ENCODE measurements around the gene HSBP1. TPM values are rescaled to one million over a fixed set of nuclear protein-coding genes. Genes with fewer than 3 reads are reported as not detected.

The HSBP1 gene
- total and polyA plus RNA-seq, 8 donors = 8.5 to 60.5 (median 35.2) TPM

DNA sequence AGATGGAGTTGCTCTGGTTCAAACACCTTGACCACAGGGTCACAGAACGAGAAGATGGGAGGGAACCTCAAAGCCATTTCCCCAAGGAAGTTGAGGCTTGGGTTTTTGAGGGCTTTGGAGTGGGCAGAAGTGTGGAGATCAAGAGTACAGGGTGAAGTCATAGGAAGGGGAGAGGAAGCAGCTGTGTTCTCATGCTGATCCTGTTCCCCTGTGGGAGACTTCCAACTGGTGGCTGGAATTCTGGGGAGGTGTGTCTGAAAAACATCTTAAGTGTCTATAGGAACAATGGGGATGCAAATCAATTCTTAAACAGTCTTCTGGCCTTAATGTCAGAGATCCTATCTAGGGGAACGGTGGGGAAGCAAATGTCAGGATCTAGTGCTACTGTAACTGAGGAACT lies 38.8 kb upstream of the HSBP1 start:
- WGBS, 5 donors = 33 to 59% (median 53%) methylated on average over 2 of the region's 2 CpGs
- H3K4me3 ChIP-seq = no peak overlapping the region
- H3K27ac ChIP-seq = no peak overlapping the region
- no peak for DNase-seq
- H3K36me3 ChIP-seq = no peaks in the 10 kb centered on the region
- H3K4me1 ChIP-seq = peaks cover 0 to 3% (median 0%) of the 10 kb centered on the region in 4 donors
- H3K9me3 ChIP-seq = no peaks in the 10 kb centered on the region
- TF ChIP-seq POLR2A (IDR thresholded peaks at IDR 0.05) = no peak
- TF ChIP-seq, protein P1, sequence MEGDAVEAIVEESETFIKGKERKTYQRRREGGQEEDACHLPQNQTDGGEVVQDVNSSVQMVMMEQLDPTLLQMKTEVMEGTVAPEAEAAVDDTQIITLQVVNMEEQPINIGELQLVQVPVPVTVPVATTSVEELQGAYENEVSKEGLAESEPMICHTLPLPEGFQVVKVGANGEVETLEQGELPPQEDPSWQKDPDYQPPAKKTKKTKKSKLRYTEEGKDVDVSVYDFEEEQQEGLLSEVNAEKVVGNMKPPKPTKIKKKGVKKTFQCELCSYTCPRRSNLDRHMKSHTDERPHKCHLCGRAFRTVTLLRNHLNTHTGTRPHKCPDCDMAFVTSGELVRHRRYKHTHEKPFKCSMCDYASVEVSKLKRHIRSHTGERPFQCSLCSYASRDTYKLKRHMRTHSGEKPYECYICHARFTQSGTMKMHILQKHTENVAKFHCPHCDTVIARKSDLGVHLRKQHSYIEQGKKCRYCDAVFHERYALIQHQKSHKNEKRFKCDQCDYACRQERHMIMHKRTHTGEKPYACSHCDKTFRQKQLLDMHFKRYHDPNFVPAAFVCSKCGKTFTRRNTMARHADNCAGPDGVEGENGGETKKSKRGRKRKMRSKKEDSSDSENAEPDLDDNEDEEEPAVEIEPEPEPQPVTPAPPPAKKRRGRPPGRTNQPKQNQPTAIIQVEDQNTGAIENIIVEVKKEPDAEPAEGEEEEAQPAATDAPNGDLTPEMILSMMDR (IDR thresholded peaks at IDR 0.05) = no peak
- no peak for TF ChIP-seq POLR2AphosphoS5 (IDR thresholded peaks at IDR 0.05)
- TF ChIP-seq EP300 (IDR thresholded peaks at IDR 0.05) = no peak
- no peaks in the 10 kb centered on the region for H3K27me3 ChIP-seq
- intact Hi-C loops (cut with DNase I; ENCODE audit: low total_unique reads) = no loop called here

DNA sequence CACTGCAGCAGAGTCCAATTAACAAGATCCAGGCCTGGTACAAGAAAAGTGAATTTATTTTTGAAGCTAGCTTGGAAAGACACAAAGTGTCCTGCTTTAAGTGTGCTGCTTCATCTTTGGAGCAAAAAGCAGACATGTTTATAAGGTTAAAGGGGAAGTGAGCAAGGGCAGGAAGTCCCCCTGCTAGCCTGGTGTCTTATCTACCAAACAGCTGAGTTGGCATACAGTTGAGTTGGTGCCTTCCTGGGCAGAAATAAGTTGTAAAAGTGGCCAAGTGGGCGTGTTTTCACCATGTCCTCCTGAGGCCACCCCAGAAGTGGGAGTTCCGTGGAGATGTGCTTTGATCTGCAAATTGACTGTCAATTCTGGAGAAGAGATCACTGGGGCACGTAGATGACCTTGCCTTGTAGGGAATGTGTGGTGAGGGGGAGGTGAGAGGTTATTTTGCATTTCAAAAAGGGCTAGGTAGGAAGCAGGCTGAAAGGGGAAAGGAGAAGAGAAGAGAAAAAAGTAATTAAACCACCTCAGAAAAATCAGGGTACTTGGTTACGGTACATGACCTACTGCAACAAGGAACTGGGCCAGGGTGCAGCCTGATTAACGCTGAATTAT lies 38.3 kb upstream of the HSBP1 start:
- intact Hi-C loops (cut with DNase I; ENCODE audit: low total_unique reads) = no loop called here
- TF ChIP-seq POLR2A (IDR thresholded peaks at IDR 0.05) (no peak), POLR2AphosphoS5 (IDR thresholded peaks at IDR 0.05) (no peak), EP300 (IDR thresholded peaks at IDR 0.05) (no peak)
- TF ChIP-seq, protein P1 (IDR thresholded peaks at IDR 0.05) = no peak
- peaks cover 0 to 3% (median 0%) of the 10 kb centered on the region in 4 donors for H3K4me1 ChIP-seq
- no peak overlapping the region for H3K27ac ChIP-seq
- H3K27me3 ChIP-seq = no peaks in the 10 kb centered on the region
- 47 to 58% (median 53%) methylated on average over 5 of the region's 5 CpGs for WGBS, 5 donors
- no peaks in the 10 kb centered on the region for H3K9me3 ChIP-seq
- no peaks in the 10 kb centered on the region for H3K36me3 ChIP-seq
- DNase-seq = no peak
- H3K4me3 ChIP-seq = no peak overlapping the region

DNA sequence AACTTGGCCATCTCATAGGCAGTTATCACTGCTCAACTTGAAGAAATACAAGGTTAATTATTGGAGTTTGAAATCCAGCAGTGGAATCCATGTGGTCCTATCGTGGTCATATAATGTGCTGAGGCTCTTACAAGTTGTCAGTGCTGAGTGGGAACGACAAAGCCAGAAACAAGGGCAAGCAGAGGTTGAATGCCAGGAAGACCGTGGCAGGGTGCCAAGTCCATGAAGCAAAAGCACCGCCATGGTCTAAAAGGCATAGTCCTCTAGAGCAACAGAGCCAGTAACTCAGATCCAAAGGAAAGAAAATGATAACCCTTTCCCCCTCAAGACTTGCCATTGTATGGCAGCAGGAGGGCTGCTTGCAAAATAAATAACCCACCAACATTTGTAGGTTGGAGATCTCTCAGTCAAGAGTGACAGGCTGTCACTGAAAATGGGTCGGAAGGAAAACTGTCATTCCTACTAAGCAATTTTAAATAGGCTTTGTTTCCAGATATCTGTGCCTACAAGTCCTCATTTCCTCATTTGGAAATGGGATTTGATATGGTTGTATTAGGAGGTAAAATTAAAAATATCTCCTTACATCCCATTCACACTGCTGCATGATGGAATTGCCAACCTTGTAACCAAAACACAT lies 36.4 kb upstream of the HSBP1 start:
- DNase-seq = peak; percentile 66 to 67
- TF ChIP-seq POLR2AphosphoS5 (IDR thresholded peaks at IDR 0.05) (no peak), EP300 (IDR thresholded peaks at IDR 0.05) (no peak), POLR2A (IDR thresholded peaks at IDR 0.05) (no peak)
- TF ChIP-seq, protein P1 (IDR thresholded peaks at IDR 0.05) = no peak

DNA sequence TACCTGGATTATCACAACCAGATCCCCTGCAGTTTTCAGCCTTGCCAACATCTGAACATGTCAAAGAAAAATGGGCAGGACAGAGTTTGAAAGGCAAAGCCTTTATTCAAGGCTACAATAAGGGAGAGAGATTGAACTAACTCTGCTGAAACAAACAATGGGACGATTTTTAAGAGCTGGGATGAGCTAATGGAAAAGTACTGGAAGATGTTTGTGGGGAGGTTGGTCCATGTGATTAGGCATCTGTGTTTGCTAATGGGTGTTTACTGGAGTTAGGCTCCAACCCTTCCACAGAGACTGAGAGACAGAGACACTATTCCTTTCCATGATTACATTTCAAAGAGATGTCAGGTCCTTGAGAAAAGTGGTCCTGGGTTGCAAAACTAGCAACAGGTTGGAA lies 35.0 kb upstream of the HSBP1 start:
- TF ChIP-seq POLR2AphosphoS5 (IDR thresholded peaks at IDR 0.05) = no peak
- TF ChIP-seq EP300 (IDR thresholded peaks at IDR 0.05) = no peak
- TF ChIP-seq, protein P1 (IDR thresholded peaks at IDR 0.05) = no peak
- no peak for TF ChIP-seq POLR2A (IDR thresholded peaks at IDR 0.05)
- Histone ChIP-seq H3K9me3 (no peaks in the 10 kb centered on the region), H3K4me1 (peaks cover 0 to 3% (median 0%) of the 10 kb centered on the region in 4 donors), H3K27me3 (no peaks in the 10 kb centered on the region), H3K27ac (no peak overlapping the region), H3K36me3 (no peaks in the 10 kb centered on the region), H3K4me3 (no peak overlapping the region)
- intact Hi-C loops (cut with DNase I; ENCODE audit: low total_unique reads) = no loop called here
- DNase-seq = no peak
- WGBS, 5 donors = 22 to 39% (median 29%) methylated on average over 1 of the region's 1 CpG

More for the DNA sequence above, 36.4 kb upstream of the HSBP1 start:
- Histone ChIP-seq H3K4me1 (peaks cover 0 to 3% (median 0%) of the 10 kb centered on the region in 4 donors), H3K27me3 (no peaks in the 10 kb centered on the region), H3K4me3 (no peak overlapping the region), H3K36me3 (no peaks in the 10 kb centered on the region), H3K27ac (no peak overlapping the region), H3K9me3 (no peaks in the 10 kb centered on the region)
- WGBS, 5 donors = 32 to 46% (median 37%) methylated on average over 5 of the region's 5 CpGs
- intact Hi-C loops (cut with DNase I; ENCODE audit: low total_unique reads) = no loop called here

All from stomach (tissue), 9 donors.